Suprapubic skin (tissue), 3 donors: ENCODE data around the gene MT4.

ENCODE experiments used
- POLR2A ChIP-seq, 2 donors: fragments of 450-650 bp; IDR thresholded peaks; one replicate each; pipeline ENCODE4 v1.6.1; 2017; ENCODE audit warnings: antibody characterized with exemption in 2 of 2, mild to moderate bottlenecking in 2 of 2, moderate library complexity in 2 of 2
- TF ChIP-seq, protein P1 (sequence below), 2 donors: fragments of 200-600 bp in 1 of 2; fragments of 450-650 bp in 1 of 2; sonication (generic) in 1 of 2; IDR thresholded peaks; one replicate each; pipeline ENCODE4 v1.5.1; 2016 to 2019; ENCODE audit warnings: antibody characterized with exemption in 2 of 2, mild to moderate bottlenecking in 1 of 2, moderate library complexity in 1 of 2

- TF ChIP-seq, protein P1, sequence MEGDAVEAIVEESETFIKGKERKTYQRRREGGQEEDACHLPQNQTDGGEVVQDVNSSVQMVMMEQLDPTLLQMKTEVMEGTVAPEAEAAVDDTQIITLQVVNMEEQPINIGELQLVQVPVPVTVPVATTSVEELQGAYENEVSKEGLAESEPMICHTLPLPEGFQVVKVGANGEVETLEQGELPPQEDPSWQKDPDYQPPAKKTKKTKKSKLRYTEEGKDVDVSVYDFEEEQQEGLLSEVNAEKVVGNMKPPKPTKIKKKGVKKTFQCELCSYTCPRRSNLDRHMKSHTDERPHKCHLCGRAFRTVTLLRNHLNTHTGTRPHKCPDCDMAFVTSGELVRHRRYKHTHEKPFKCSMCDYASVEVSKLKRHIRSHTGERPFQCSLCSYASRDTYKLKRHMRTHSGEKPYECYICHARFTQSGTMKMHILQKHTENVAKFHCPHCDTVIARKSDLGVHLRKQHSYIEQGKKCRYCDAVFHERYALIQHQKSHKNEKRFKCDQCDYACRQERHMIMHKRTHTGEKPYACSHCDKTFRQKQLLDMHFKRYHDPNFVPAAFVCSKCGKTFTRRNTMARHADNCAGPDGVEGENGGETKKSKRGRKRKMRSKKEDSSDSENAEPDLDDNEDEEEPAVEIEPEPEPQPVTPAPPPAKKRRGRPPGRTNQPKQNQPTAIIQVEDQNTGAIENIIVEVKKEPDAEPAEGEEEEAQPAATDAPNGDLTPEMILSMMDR (IDR thresholded peaks at IDR 0.05): no peak
- no peak for TF ChIP-seq POLR2A (IDR thresholded peaks at IDR 0.05)
These were observed 6.7 kb upstream of the MT4 start for GRCh38 chr16:56558024-56558747.
